Mucosa of descending colon (tissue), 3 donors: Measurements from ENCODE around the gene PIGU. TPM values are rescaled to one million over a fixed set of nuclear protein-coding genes. Genes with fewer than 3 reads are reported as not detected.
A peak's percentile ranks its signal among the peaks of the same experiment; 100 is the strongest.

Experiments used
- ATAC-seq: fragments of 200-7000 bp; cut with Tn5 transposase; one replicate; pipeline ENCODE4 v1.9.1; 2020; ENCODE audit warnings: mild to moderate bottlenecking, moderate library complexity
- DNase-seq, 3 donors: peaks; one replicate each; pipeline ENCODE4 v3.0.0-alpha.2; 2020
- H3K36me3 ChIP-seq: fragments of 200-600 bp; one replicate; pipeline ENCODE4 v1.8.0; 2021; ENCODE audit warnings: low read depth, mild to moderate bottlenecking
- H3K4me1 ChIP-seq: fragments of 200-600 bp; one replicate; pipeline ENCODE4 v1.8.0; 2021; ENCODE audit warnings: low read depth, mild to moderate bottlenecking
- H3K4me3 ChIP-seq: fragments of 200-600 bp; one replicate; pipeline ENCODE4 v1.8.0; 2021; ENCODE audit warnings: mild to moderate bottlenecking
- H3K9me3 ChIP-seq: fragments of 200-600 bp; one replicate; pipeline ENCODE4 v1.8.0; 2021; ENCODE audit warnings: mild to moderate bottlenecking
- intact Hi-C, 2 donors: fragments of 100-400 bp; cut with DNase I in 1 of 2; cut with micrococcal nuclease in 1 of 2; formaldehyde crosslinking; loops; one replicate each; pipeline versions ENCODE4 v1.11.0 to v1.11.1; 2022; cut with DNase I, micrococcal nuclease
- total RNA-seq, 3 donors: library from RNA; stranded (reverse); fragmentation: NEBNext Ultra II Directional in 2 of 3; extraction: Animal tissue kit (Norgen Biotek cat#: 25700) in 2 of 3; gene quantifications; one replicate each; pipeline versions ENCODE4 v1.2.1 to v1.2.4, GENCODE V29; 2021 to 2023
- TF ChIP-seq, protein P1 (sequence below): fragments of 200-600 bp; IDR thresholded peaks from one replicate; pipeline ENCODE4 v1.8.0; 2022; ENCODE audit warnings: antibody characterized with exemption, mild to moderate bottlenecking
- donor health status: DM: no; HTN: no; CAD: no; lungs with moderate emphysema.
- donor health status: DM: no; HTN: no; CAD: no.
- donor health status: DM: no; HTN: yes; CAD: no.

PIGU gene
- total RNA-seq, 3 donors from 2014 or later = 14.4 to 26.3 (median 24.3) TPM

DNA sequence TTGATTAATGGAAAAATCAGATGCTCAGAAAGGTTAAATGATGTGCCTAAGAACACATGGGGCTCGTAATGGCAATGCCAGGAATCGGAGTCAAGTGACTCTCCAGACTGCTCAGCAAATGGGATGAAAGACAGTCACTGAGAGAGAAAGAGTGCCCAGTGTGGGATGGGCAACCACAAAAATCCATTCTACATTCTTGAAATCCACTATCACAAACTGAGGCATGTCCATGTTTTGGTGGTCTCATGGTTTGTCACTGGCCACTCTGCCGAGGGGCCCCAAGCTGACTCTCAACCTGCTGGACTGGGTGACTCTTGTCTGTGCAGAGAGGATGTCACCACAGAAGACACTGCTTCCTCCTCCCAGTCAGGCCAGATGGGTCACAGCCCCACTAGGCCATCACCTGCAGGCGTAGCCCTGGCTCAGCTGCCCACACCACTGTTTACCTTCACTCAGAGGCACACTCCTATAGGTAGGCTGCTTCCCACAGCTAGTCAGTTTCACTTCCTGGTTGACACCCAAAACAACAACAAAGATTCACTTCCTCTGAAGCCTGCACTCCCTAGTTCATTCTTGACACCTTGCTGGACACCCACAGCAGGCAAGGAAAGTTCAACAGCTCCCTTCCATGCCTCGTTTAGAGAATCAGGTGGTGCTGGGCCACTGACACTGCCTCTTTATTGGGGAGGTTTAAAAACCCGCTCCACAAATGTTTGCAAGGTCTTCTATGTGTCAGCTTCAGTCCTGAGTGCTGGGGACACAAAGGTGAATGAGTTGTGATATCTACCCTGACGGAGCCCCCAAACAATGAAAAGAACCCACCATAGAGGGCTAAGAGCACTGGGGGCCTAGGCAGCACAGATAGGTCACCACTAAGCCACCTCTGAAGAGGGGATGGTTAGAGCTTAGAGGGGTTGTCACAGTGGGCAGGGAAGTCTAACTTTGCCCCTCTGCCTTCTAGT is 96.6 kb downstream of the PIGU start:
- no peaks in the 10 kb centered on the region for H3K36me3 ChIP-seq
- no peaks in the 10 kb centered on the region for H3K9me3 ChIP-seq
- H3K4me1 ChIP-seq = peaks cover 29% of the 10 kb centered on the region
- TF ChIP-seq, protein P1, sequence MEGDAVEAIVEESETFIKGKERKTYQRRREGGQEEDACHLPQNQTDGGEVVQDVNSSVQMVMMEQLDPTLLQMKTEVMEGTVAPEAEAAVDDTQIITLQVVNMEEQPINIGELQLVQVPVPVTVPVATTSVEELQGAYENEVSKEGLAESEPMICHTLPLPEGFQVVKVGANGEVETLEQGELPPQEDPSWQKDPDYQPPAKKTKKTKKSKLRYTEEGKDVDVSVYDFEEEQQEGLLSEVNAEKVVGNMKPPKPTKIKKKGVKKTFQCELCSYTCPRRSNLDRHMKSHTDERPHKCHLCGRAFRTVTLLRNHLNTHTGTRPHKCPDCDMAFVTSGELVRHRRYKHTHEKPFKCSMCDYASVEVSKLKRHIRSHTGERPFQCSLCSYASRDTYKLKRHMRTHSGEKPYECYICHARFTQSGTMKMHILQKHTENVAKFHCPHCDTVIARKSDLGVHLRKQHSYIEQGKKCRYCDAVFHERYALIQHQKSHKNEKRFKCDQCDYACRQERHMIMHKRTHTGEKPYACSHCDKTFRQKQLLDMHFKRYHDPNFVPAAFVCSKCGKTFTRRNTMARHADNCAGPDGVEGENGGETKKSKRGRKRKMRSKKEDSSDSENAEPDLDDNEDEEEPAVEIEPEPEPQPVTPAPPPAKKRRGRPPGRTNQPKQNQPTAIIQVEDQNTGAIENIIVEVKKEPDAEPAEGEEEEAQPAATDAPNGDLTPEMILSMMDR = no peak
- intact Hi-C loops = loop anchor here in 1 of 2 donors (5.0 kb wide), 2 partner anchors 127 to 187 kb away; no protein-coding TSS in a partner anchor
- DNase-seq (peak; percentile 70 to 77 (median 75)), ATAC-seq (peak; percentile 88)
- no peak overlapping the region for H3K4me3 ChIP-seq

DNA sequence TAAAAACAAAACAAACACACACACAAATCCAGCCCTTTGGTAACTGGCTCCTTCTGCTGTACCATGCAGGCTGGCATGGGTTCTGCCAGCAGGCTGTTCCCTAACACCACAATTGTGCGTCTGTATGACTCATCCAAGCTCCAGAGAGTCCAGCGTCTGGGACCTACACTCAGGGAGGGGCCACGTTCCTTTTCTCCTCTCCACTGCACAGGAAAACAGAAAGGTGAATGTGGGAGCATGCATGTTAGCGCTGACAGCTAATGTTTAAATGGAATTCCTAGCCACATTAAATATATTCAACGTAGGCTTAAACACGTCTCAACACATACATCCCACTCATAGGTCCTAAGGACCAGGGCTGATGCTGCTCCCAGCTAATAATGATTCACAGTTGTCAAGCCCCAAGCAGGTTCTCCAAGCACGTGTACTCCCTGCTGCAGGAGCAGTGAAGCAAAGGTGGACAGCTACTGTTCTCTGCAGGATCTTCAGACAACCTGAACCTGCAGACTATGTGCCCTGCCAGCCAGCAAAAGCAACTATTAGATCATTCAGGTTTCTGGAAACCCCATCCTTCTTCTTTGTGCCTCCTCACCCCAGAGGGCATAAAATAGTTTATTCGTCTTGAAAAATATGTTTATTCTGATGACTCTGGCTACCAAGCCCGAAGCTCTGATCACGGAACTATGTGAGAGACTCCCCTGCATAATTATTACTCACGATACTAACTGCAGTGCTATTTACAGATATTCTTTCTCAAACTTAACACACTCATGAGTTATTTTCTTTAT is 97.5 kb downstream of the PIGU start:
- TF ChIP-seq, protein P1 = peak; percentile 40
- H3K9me3 ChIP-seq = no peaks in the 10 kb centered on the region
- DNase-seq (peak; percentile 77 to 85 (median 84)), ATAC-seq (peak; percentile 92)
- H3K4me3 ChIP-seq = no peak overlapping the region
- H3K36me3 ChIP-seq = no peaks in the 10 kb centered on the region
- intact Hi-C loops = loop anchor here in 1 of 2 donors (5.0 kb wide), 2 partner anchors 128 to 188 kb away; no protein-coding TSS in a partner anchor
- peaks cover 29% of the 10 kb centered on the region for H3K4me1 ChIP-seq

DNA sequence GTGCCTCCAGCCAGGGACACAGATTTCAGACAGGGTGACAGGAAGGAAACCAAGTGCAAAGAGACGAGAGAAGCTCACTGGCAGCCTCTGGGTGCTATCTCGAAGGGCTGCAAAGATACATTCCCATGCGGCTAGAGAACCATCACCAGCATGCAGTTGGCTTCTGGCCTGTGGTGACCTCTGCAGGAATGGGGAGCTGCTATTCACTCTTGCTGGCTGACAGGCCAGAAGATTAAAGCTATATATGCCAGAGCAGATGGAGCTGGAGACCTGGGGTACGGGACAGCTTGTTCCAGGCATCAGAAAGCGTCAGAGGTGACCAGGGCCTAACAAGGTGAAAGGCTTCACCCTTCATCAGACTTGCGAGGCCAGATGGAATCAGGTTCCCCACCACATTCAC is 98.4 kb downstream of the PIGU start:
- TF ChIP-seq, protein P1 = no peak
- Histone ChIP-seq H3K4me1 (peaks cover 29% of the 10 kb centered on the region), H3K4me3 (no peak overlapping the region), H3K36me3 (no peaks in the 10 kb centered on the region), H3K9me3 (no peaks in the 10 kb centered on the region)
- DNase-seq = no peak
- ATAC-seq = no peak
- intact Hi-C loops = loop anchor here in 1 of 2 donors (5.0 kb wide), 2 partner anchors 129 to 189 kb away; no protein-coding TSS in a partner anchor

DNA sequence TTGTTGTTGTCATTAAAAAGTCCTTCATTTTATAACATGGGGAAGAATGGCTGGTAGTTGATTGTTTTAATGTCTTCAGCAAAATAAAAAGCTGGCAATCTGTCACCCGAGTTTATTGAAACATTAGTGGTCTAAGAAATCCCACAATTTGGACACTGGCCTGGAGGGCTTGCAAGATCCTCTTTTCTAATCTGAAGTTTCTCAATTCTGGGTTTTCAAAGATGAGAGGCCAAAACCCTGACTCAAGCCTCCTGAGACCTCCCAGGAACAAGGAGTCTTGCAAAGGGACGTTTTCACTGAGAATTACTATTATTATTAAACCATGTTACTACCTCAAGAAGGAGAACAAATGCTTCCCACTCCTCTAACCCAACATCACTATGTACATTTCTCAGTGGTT is 98.9 kb downstream of the PIGU start:
- ATAC-seq = no peak
- Histone ChIP-seq H3K9me3 (no peaks in the 10 kb centered on the region), H3K36me3 (no peaks in the 10 kb centered on the region), H3K4me1 (peaks cover 29% of the 10 kb centered on the region), H3K4me3 (no peak overlapping the region)
- DNase-seq = no peak
- TF ChIP-seq, protein P1 = no peak
- intact Hi-C loops = loop anchor here in 1 of 2 donors (5.0 kb wide), 2 partner anchors 129 to 189 kb away; no protein-coding TSS in a partner anchor

DNA sequence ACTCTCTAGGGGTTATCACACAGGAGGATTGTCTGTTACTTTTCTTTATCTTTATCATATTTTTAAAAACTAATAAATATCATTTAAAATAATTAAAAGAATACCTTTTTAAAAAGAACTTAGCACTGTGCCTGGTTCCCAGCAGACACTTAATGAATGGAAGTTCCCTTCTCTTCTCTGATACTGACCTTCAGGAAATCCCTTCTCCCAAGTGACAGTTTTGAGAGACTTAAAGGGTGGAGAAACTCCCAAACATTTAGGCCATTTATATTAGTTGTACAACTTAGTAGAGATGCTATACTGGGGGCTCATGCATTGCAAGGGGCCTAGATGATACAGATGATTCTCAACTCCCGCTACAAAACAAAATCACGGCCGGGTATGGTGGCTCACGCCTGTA is 99.8 kb downstream of the PIGU start:
- H3K4me3 ChIP-seq = no peak overlapping the region
- DNase-seq = no peak
- intact Hi-C loops = loop anchor here in 1 of 2 donors (5.0 kb wide), 2 partner anchors 130 to 190 kb away; no protein-coding TSS in a partner anchor
- H3K36me3 ChIP-seq = no peaks in the 10 kb centered on the region
- H3K9me3 ChIP-seq = no peaks in the 10 kb centered on the region
- ATAC-seq = no peak
- TF ChIP-seq, protein P1 = no peak
- peaks cover 29% of the 10 kb centered on the region for H3K4me1 ChIP-seq
